OCI-LY3 (cell line): ENCODE results near the gene CC2D1A.

Experiments
- EZH2phosphoT487 ChIP-seq: fragments of 200-600 bp; shearing (Covaris generic); IDR thresholded peaks from 2 replicates; pipeline ENCODE4 v1.6.1; 2018; ENCODE audit warnings: antibody characterized with exemption, mixed run types, low read depth
- TF ChIP-seq, protein P1 (sequence below): fragments of 200-600, 300-600 bp; sonication (generic); IDR thresholded peaks from 2 replicates; pipeline ENCODE4 v1.5.1; 2014; ENCODE audit warnings: antibody characterized with exemption, low read length, low read depth

DNA sequence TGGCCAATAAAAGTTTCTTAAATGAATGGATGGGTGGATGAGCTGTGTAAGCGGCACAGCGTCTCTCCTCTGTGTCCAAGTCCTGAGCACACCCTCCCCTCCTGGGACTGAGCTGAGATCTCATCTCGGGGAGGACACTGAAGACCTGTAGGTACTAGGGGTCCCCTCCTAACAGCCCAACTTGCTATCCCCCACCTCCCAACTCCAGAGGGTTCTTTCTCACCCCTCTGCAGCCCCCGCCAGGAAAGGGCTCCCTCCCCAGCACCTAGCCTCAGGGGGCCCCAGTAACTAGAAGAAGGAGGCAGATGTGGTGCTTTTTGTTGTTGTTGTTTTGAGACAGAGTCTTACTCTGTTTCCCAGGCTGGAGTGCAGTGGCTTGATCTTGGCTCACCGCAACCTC is 30.2 kb upstream of the CC2D1A start:
- TF ChIP-seq, protein P1, sequence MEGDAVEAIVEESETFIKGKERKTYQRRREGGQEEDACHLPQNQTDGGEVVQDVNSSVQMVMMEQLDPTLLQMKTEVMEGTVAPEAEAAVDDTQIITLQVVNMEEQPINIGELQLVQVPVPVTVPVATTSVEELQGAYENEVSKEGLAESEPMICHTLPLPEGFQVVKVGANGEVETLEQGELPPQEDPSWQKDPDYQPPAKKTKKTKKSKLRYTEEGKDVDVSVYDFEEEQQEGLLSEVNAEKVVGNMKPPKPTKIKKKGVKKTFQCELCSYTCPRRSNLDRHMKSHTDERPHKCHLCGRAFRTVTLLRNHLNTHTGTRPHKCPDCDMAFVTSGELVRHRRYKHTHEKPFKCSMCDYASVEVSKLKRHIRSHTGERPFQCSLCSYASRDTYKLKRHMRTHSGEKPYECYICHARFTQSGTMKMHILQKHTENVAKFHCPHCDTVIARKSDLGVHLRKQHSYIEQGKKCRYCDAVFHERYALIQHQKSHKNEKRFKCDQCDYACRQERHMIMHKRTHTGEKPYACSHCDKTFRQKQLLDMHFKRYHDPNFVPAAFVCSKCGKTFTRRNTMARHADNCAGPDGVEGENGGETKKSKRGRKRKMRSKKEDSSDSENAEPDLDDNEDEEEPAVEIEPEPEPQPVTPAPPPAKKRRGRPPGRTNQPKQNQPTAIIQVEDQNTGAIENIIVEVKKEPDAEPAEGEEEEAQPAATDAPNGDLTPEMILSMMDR = no peak
- TF ChIP-seq EZH2phosphoT487 = no peak
